Activated naive CD8-positive, alpha-beta T cell treated with anti-CD3 and anti-CD28 coated beads, Interleukin-2, amount 10 ng/mL, durations not matched to agents 7 days and 5 days (primary cell): Measurements from ENCODE around the gene HABP2. TPM values are rescaled to one million over a fixed set of nuclear protein-coding genes. Genes with fewer than 3 reads are reported as not detected.

Source experiments
- ATAC-seq: fragments of 150-1000 bp; cut with Tn5 transposase; one replicate; pipeline ENCODE4 v1.10.0; 2021; ENCODE audit warnings: low read depth, moderate library complexity
- POLR2A ChIA-PET: fragments of 350-600 bp; sonication (Branson Sonifier 250); formaldehyde crosslinking; loops from one replicate; lab custom pipeline; 2021; ENCODE audit warnings: antibody characterized with exemption; lab: Charles Lee
- DNase-seq: peaks from one replicate; pipeline ENCODE4 v3.0.0; 2021
- H3K27ac Mint-ChIP-seq: one replicate; pipeline ENCODE4 v1.8.0; 2022; ENCODE audit warnings: mild to moderate bottlenecking, mixed read lengths
- H3K27me3 Mint-ChIP-seq: one replicate; pipeline ENCODE4 v1.8.0; 2022; ENCODE audit warnings: mild to moderate bottlenecking, moderate library complexity, mixed read lengths
- H3K36me3 Mint-ChIP-seq: one replicate; pipeline ENCODE4 v1.8.0; 2021; ENCODE audit warnings: mild to moderate bottlenecking, mixed read lengths
- H3K4me1 Mint-ChIP-seq: one replicate; pipeline ENCODE4 v1.8.0; 2021; ENCODE audit warnings: mixed read lengths
- H3K4me3 Mint-ChIP-seq: one replicate; pipeline ENCODE4 v1.8.0; 2022; ENCODE audit warnings: mild to moderate bottlenecking, moderate library complexity, mixed read lengths
- H3K9me3 Mint-ChIP-seq: one replicate; pipeline ENCODE4 v1.8.0; 2021; ENCODE audit warnings: mixed read lengths
- total RNA-seq, 2 experiments: library from RNA; stranded (reverse); gene quantifications; one replicate each; pipeline ENCODE4 v1.2.3, GENCODE V29; 2021

The HABP2 gene
- total RNA-seq, 2 experiments from 2014 or later: not detected

- no peaks in the 10 kb centered on the region for H3K36me3 Mint-ChIP-seq
- POLR2A ChIA-PET: no interaction called here
- H3K4me3 Mint-ChIP-seq: no peak overlapping the region
- no peaks in the 10 kb centered on the region for H3K9me3 Mint-ChIP-seq
- DNase-seq (no peak), ATAC-seq (no peak)
- H3K27me3 Mint-ChIP-seq: peaks cover 35% of the 10 kb centered on the region
- peaks cover 15% of the 10 kb centered on the region for H3K4me1 Mint-ChIP-seq
- no peak overlapping the region for H3K27ac Mint-ChIP-seq
These were observed 1.4 kb downstream of the HABP2 start for GRCh38 chr10:113554214-113554613.

- Mint-ChIP-seq H3K4me3 (no peak overlapping the region), H3K9me3 (no peaks in the 10 kb centered on the region), H3K4me1 (peaks cover 14% of the 10 kb centered on the region), H3K36me3 (no peaks in the 10 kb centered on the region), H3K27me3 (peaks cover 39% of the 10 kb centered on the region), H3K27ac (no peak overlapping the region)
- ATAC-seq (no peak), DNase-seq (no peak)
- POLR2A ChIA-PET: no interaction called here
These were observed 2.4 kb downstream of the HABP2 start for GRCh38 chr10:113555245-113555644.

- Mint-ChIP-seq H3K27me3 (peaks cover 39% of the 10 kb centered on the region), H3K36me3 (no peaks in the 10 kb centered on the region), H3K4me3 (no peak overlapping the region), H3K9me3 (no peaks in the 10 kb centered on the region), H3K4me1 (peaks cover 10% of the 10 kb centered on the region), H3K27ac (no peak overlapping the region)
- DNase-seq (no peak), ATAC-seq (no peak)
- POLR2A ChIA-PET: no interaction called here
These were observed 2.9 kb downstream of the HABP2 start for GRCh38 chr10:113555751-113556150.

GRCh38 chr10:113557424-113557862 lies 4.6 kb downstream of the HABP2 start:
- Mint-ChIP-seq H3K9me3 (no peaks in the 10 kb centered on the region), H3K27ac (no peak overlapping the region), H3K27me3 (peaks cover 39% of the 10 kb centered on the region), H3K36me3 (no peaks in the 10 kb centered on the region), H3K4me1 (peaks cover 10% of the 10 kb centered on the region), H3K4me3 (no peak overlapping the region)
- POLR2A ChIA-PET: no interaction called here
- ATAC-seq (no peak), DNase-seq (no peak)

GRCh38 chr10:113557903-113558321 lies 5.1 kb downstream of the HABP2 start:
- DNase-seq (no peak), ATAC-seq (no peak)
- Mint-ChIP-seq H3K36me3 (no peaks in the 10 kb centered on the region), H3K4me3 (no peak overlapping the region), H3K9me3 (no peaks in the 10 kb centered on the region), H3K27me3 (peaks cover 39% of the 10 kb centered on the region), H3K4me1 (peaks cover 10% of the 10 kb centered on the region), H3K27ac (no peak overlapping the region)
- POLR2A ChIA-PET: no interaction called here

- Mint-ChIP-seq H3K27me3 (peaks cover 31% of the 10 kb centered on the region), H3K27ac (no peak overlapping the region)
These were observed 7.2 kb downstream of the HABP2 start for GRCh38 chr10:113560071-113560470.

GRCh38 chr10:113561214-113561613 lies 8.4 kb downstream of the HABP2 start:
- H3K9me3 Mint-ChIP-seq: no peaks in the 10 kb centered on the region
- H3K4me1 Mint-ChIP-seq: peaks cover 14% of the 10 kb centered on the region
- no peak for ATAC-seq
- no peaks in the 10 kb centered on the region for H3K36me3 Mint-ChIP-seq
- POLR2A ChIA-PET: no interaction called here
- no peak overlapping the region for H3K4me3 Mint-ChIP-seq
- no peak overlapping the region for H3K27ac Mint-ChIP-seq
- H3K27me3 Mint-ChIP-seq: peaks cover 26% of the 10 kb centered on the region
- DNase-seq: no peak

More at GRCh38 chr10:113560071-113560470, 7.2 kb downstream of the HABP2 start:
- POLR2A ChIA-PET: no interaction called here
- no peak overlapping the region for H3K4me3 Mint-ChIP-seq
- H3K4me1 Mint-ChIP-seq: peaks cover 14% of the 10 kb centered on the region
- DNase-seq (no peak), ATAC-seq (no peak)
- H3K36me3 Mint-ChIP-seq: no peaks in the 10 kb centered on the region
- H3K9me3 Mint-ChIP-seq: no peaks in the 10 kb centered on the region

GRCh38 chr10:113562069-113562468 lies 9.2 kb downstream of the HABP2 start:
- Mint-ChIP-seq H3K27me3 (peaks cover 27% of the 10 kb centered on the region), H3K27ac (no peak overlapping the region), H3K9me3 (no peaks in the 10 kb centered on the region), H3K4me1 (peaks cover 14% of the 10 kb centered on the region), H3K36me3 (no peaks in the 10 kb centered on the region), H3K4me3 (no peak overlapping the region)
- DNase-seq: no peak
- POLR2A ChIA-PET: no interaction called here
- ATAC-seq: no peak

- no peak overlapping the region for H3K4me3 Mint-ChIP-seq
- peaks cover 21% of the 10 kb centered on the region for H3K27me3 Mint-ChIP-seq
- POLR2A ChIA-PET: no interaction called here
- H3K4me1 Mint-ChIP-seq: peaks cover 10% of the 10 kb centered on the region
- H3K9me3 Mint-ChIP-seq: no peaks in the 10 kb centered on the region
- DNase-seq (no peak), ATAC-seq (no peak)
- no peaks in the 10 kb centered on the region for H3K36me3 Mint-ChIP-seq
- H3K27ac Mint-ChIP-seq: no peak overlapping the region
These were observed 9.9 kb downstream of the HABP2 start for GRCh38 chr10:113562704-113563103.

GRCh38 chr10:113563306-113564088 lies 10.6 kb downstream of the HABP2 start:
- Mint-ChIP-seq H3K4me1 (peaks cover 4% of the 10 kb centered on the region), H3K27me3 (peaks cover 15% of the 10 kb centered on the region), H3K27ac (peak overlapping the region; percentile 56), H3K9me3 (no peaks in the 10 kb centered on the region), H3K36me3 (no peaks in the 10 kb centered on the region), H3K4me3 (peak overlapping the region; percentile 82)
- peak; percentile 83 for ATAC-seq
- peak; percentile 79 for DNase-seq
- POLR2A ChIA-PET: no interaction called here

- POLR2A ChIA-PET: no interaction called here
- Mint-ChIP-seq H3K36me3 (no peaks in the 10 kb centered on the region), H3K27me3 (peaks cover 6% of the 10 kb centered on the region), H3K9me3 (no peaks in the 10 kb centered on the region), H3K27ac (no peak overlapping the region), H3K4me3 (no peak overlapping the region), H3K4me1 (peaks cover 4% of the 10 kb centered on the region)
- ATAC-seq (no peak), DNase-seq (no peak)
These were observed 12.5 kb downstream of the HABP2 start for GRCh38 chr10:113565364-113565763.

GRCh38 chr10:113566888-113567287 lies 14.0 kb downstream of the HABP2 start:
- POLR2A ChIA-PET: interaction anchor here (0.6 kb wide), 1 partner anchor 10 kb away, joined by 3 read pairs; no protein-coding TSS in a partner anchor
- Mint-ChIP-seq H3K4me3 (no peak overlapping the region), H3K36me3 (no peaks in the 10 kb centered on the region), H3K9me3 (no peaks in the 10 kb centered on the region), H3K27ac (no peak overlapping the region), H3K27me3 (peaks cover 6% of the 10 kb centered on the region), H3K4me1 (peaks cover 4% of the 10 kb centered on the region)
- no peak for DNase-seq
- ATAC-seq: no peak

- H3K4me3 Mint-ChIP-seq: no peak overlapping the region
- no peaks in the 10 kb centered on the region for H3K9me3 Mint-ChIP-seq
- H3K36me3 Mint-ChIP-seq: no peaks in the 10 kb centered on the region
- peaks cover 9% of the 10 kb centered on the region for H3K27me3 Mint-ChIP-seq
- POLR2A ChIA-PET: no interaction called here
- no peaks in the 10 kb centered on the region for H3K4me1 Mint-ChIP-seq
- no peak for DNase-seq
- no peak for ATAC-seq
- H3K27ac Mint-ChIP-seq: no peak overlapping the region
These were observed 16.7 kb downstream of the HABP2 start for GRCh38 chr10:113569576-113569975.
